GM19193 (cell line): Measurements from ENCODE around the gene PTPN22.

ENCODE experiments used
- POLR2A ChIP-seq: IDR thresholded peaks from 4 replicates; pipeline ENCODE4 v1.6.1; 2011; ENCODE audit not compliant: insufficient read depth, insufficient read length; ENCODE audit errors: extremely low read depth

Gene PTPN22

GRCh38 chr1:113898241-113898814, 26.8 kb upstream of the PTPN22 start:
- no peak for TF ChIP-seq POLR2A

- no peak for TF ChIP-seq POLR2A
Measured at GRCh38 chr1:113895961-113896360, 24.4 kb upstream of the PTPN22 start.

- no peak for TF ChIP-seq POLR2A
Measured at GRCh38 chr1:113895098-113895497, 23.6 kb upstream of the PTPN22 start.

- TF ChIP-seq POLR2A = no peak
Measured at GRCh38 chr1:113893267-113893666, 21.8 kb upstream of the PTPN22 start.

GRCh38 chr1:113891631-113892220, 20.2 kb upstream of the PTPN22 start:
- TF ChIP-seq POLR2A = no peak

- TF ChIP-seq POLR2A = no peak
Measured at GRCh38 chr1:113890816-113891215, 19.3 kb upstream of the PTPN22 start.

GRCh38 chr1:113887402-113888175, 16.1 kb upstream of the PTPN22 start, which contains the start of gene BCL2L15:
Gene BCL2L15, minus strand, starts transcription at chr1:113887581. Its CDS starts 206 bp downstream, at chr1:113887375.
- TF ChIP-seq POLR2A = no peak

GRCh38 chr1:113886417-113887401, 15.2 kb upstream of the PTPN22 start:
- no peak for TF ChIP-seq POLR2A

- TF ChIP-seq POLR2A = no peak
Measured at GRCh38 chr1:113881661-113882060, 10.1 kb upstream of the PTPN22 start.

GRCh38 chr1:113879739-113880038, 8.2 kb upstream of the PTPN22 start:
- TF ChIP-seq POLR2A = no peak

- TF ChIP-seq POLR2A = no peak
Measured at GRCh38 chr1:113876176-113876575, 4.7 kb upstream of the PTPN22 start.

GRCh38 chr1:113875714-113876113, 4.2 kb upstream of the PTPN22 start:
- no peak for TF ChIP-seq POLR2A

- no peak for TF ChIP-seq POLR2A
Measured at GRCh38 chr1:113874012-113874879, 2.7 kb upstream of the PTPN22 start.
